ENCODE results near the gene MSI1. TPM values are rescaled to one million over a fixed set of nuclear protein-coding genes. Genes with fewer than 3 reads are reported as not detected.

MSI1 gene
- total and polyA plus RNA-seq, 2 of the 13 experiments (the other 11 are each of a cell fraction or from before 2014, with no cell fraction given), result 0.09 to 0.46 TPM

DNA sequence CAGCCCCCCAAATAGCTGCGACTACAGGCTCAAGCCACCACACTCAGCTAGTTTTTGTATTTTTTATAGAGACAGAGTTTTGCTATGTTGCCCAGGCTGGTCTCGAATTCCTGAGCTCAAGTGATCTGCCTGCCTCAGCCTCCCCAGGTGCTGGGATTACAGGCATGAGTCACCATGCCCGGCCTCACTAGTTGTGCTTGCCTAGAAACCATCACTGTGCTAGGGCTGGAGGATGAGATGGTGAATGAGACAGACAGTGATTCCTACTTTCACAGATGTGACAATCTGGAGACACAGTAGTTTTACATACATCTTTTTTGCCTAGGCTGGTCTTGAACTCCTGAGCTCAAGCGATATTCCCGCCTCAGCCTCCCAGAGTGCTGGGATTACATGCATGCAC, 7.5 kb upstream of the MSI1 start:
- no peaks in the 10 kb centered on the region for H3K79me2 ChIP-seq (ENCODE audit: insufficient read depth, low read length)
- no peaks in the 10 kb centered on the region for H3K36me3 ChIP-seq (replicated peaks in 1 of 2; ENCODE audit: control insufficient read depth in 1 of 2, insufficient read depth in 2 of 2, low read length in 2 of 2)
- no peak overlapping the region for H2AFZ ChIP-seq (ENCODE audit: low read length)
- H3K27ac ChIP-seq (ENCODE audit: extremely low read length, insufficient read depth, low read length), result no peak overlapping the region
- WGBS (ENCODE audit: low lambda C conversion rate), result 52% methylated on average over 5 of the region's 5 CpGs
- no TSS peak for BruUV-seq (replicated peaks)
- H3K27me3 ChIP-seq (ENCODE audit: control insufficient read depth in 1 of 2, insufficient read depth in 2 of 2, low read length in 2 of 2), result peaks cover 0 to 33% of the 10 kb centered on the region in 2 experiments; a peak in 3 of 5 replicates
- ChIA-PET POLR2A (interaction anchor here (1.7 kb wide), 1 partner anchor 11 kb away, joined by 4 read pairs; no protein-coding TSS in a partner anchor), CTCF (ENCODE audit: low intra/inter-chr PET ratio, low total read pairs) (no interaction called here)
- no peak for FAIRE-seq
- no peak overlapping the region for H3K4me3 ChIP-seq (replicated peaks in 1 of 3; ENCODE audit: insufficient read depth in 1 of 3, low read depth in 2 of 3, low read length in 3 of 3)
- no peak overlapping the region for H3K9ac ChIP-seq (ENCODE audit: insufficient read depth, low read depth, low read length)
- no peak overlapping the region for H3K4me2 ChIP-seq (ENCODE audit: low read depth, low read length)
- intact Hi-C loops (cut with micrococcal nuclease; ENCODE audit: unreplicated experiment), result no loop called here
- no peak for DNase-seq (ENCODE audit: low spot score)
- no peaks in the 10 kb centered on the region for H3K9me3 ChIP-seq (ENCODE audit: low read length)
- TF ChIP-seq FOSL2 (CRISPR knock-in tag; IDR thresholded peaks at IDR 0.05), result peak; percentile 42; the same call in 1 of the 2 replicates
- TF ChIP-seq, protein P1, sequence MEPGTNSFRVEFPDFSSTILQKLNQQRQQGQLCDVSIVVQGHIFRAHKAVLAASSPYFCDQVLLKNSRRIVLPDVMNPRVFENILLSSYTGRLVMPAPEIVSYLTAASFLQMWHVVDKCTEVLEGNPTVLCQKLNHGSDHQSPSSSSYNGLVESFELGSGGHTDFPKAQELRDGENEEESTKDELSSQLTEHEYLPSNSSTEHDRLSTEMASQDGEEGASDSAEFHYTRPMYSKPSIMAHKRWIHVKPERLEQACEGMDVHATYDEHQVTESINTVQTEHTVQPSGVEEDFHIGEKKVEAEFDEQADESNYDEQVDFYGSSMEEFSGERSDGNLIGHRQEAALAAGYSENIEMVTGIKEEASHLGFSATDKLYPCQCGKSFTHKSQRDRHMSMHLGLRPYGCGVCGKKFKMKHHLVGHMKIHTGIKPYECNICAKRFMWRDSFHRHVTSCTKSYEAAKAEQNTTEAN (CRISPR knock-in tag; conservative IDR thresholded peaks at IDR 0.05), result no peak
- TF ChIP-seq ZNF225 (CRISPR knock-in tag; IDR thresholded peaks at IDR 0.05), result no peak
- ATAC-seq, result no peak
- peaks cover 47% of the 10 kb centered on the region for H3K4me1 ChIP-seq (ENCODE audit: insufficient read depth, low read length)
- in situ Hi-C loops (cut with HindIII; ENCODE audit: extremely low pct_ligation_motif_present, low pct_unique_long_range_greater_than_20kb), result no loop called here
- no peaks in the 10 kb centered on the region for H4K20me1 ChIP-seq (ENCODE audit: insufficient read depth, low read length)

DNA sequence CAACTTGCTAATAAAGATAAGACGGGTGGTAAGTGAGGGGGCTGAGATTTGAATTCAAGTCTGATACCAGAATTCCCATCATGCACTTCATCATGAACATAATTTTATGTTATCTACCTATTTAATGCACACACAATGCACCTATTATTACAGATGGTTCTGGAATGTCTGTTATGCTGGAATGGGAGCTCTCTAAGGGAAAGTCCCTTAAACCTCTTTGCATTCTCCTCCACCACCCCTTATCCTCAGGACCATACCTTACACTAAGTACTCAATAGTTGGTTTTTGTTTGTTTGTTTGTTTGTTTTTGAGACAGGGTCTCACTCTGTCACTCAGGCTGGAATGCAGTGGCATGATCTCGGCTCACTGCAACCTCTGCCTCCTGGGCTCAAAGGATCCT, 7.0 kb upstream of the MSI1 start:
- in situ Hi-C loops (cut with HindIII; ENCODE audit: extremely low pct_ligation_motif_present, low pct_unique_long_range_greater_than_20kb) (no loop called here), intact Hi-C loops (cut with micrococcal nuclease; ENCODE audit: unreplicated experiment) (no loop called here)
- Histone ChIP-seq H3K9ac (ENCODE audit: insufficient read depth, low read depth, low read length) (no peak overlapping the region), H3K27me3 (ENCODE audit: control insufficient read depth in 1 of 2, insufficient read depth in 2 of 2, low read length in 2 of 2) (peaks cover 0 to 37% of the 10 kb centered on the region in 2 experiments; a peak in 3 of 5 replicates), H2AFZ (ENCODE audit: low read length) (no peak overlapping the region), H3K27ac (ENCODE audit: extremely low read length, insufficient read depth, low read length) (no peak overlapping the region), H3K79me2 (ENCODE audit: insufficient read depth, low read length) (no peaks in the 10 kb centered on the region), H3K9me3 (ENCODE audit: low read length) (no peaks in the 10 kb centered on the region), H3K4me2 (ENCODE audit: low read depth, low read length) (no peak overlapping the region), H3K36me3 (replicated peaks in 1 of 2; ENCODE audit: control insufficient read depth in 1 of 2, insufficient read depth in 2 of 2, low read length in 2 of 2) (no peaks in the 10 kb centered on the region), H4K20me1 (ENCODE audit: insufficient read depth, low read length) (no peaks in the 10 kb centered on the region), H3K4me1 (ENCODE audit: insufficient read depth, low read length) (peaks cover 43% of the 10 kb centered on the region), H3K4me3 (replicated peaks in 1 of 3; ENCODE audit: insufficient read depth in 1 of 3, low read depth in 2 of 3, low read length in 3 of 3) (no peak overlapping the region)
- CTCF ChIA-PET (ENCODE audit: low intra/inter-chr PET ratio, low total read pairs), result no interaction called here
- no peak for ATAC-seq
- no peak for DNase-seq (ENCODE audit: low spot score)
- no peak for FAIRE-seq
- 3% methylated on average over 2 of the region's 2 CpGs for WGBS (ENCODE audit: low lambda C conversion rate)
- TF ChIP-seq, protein P2, sequence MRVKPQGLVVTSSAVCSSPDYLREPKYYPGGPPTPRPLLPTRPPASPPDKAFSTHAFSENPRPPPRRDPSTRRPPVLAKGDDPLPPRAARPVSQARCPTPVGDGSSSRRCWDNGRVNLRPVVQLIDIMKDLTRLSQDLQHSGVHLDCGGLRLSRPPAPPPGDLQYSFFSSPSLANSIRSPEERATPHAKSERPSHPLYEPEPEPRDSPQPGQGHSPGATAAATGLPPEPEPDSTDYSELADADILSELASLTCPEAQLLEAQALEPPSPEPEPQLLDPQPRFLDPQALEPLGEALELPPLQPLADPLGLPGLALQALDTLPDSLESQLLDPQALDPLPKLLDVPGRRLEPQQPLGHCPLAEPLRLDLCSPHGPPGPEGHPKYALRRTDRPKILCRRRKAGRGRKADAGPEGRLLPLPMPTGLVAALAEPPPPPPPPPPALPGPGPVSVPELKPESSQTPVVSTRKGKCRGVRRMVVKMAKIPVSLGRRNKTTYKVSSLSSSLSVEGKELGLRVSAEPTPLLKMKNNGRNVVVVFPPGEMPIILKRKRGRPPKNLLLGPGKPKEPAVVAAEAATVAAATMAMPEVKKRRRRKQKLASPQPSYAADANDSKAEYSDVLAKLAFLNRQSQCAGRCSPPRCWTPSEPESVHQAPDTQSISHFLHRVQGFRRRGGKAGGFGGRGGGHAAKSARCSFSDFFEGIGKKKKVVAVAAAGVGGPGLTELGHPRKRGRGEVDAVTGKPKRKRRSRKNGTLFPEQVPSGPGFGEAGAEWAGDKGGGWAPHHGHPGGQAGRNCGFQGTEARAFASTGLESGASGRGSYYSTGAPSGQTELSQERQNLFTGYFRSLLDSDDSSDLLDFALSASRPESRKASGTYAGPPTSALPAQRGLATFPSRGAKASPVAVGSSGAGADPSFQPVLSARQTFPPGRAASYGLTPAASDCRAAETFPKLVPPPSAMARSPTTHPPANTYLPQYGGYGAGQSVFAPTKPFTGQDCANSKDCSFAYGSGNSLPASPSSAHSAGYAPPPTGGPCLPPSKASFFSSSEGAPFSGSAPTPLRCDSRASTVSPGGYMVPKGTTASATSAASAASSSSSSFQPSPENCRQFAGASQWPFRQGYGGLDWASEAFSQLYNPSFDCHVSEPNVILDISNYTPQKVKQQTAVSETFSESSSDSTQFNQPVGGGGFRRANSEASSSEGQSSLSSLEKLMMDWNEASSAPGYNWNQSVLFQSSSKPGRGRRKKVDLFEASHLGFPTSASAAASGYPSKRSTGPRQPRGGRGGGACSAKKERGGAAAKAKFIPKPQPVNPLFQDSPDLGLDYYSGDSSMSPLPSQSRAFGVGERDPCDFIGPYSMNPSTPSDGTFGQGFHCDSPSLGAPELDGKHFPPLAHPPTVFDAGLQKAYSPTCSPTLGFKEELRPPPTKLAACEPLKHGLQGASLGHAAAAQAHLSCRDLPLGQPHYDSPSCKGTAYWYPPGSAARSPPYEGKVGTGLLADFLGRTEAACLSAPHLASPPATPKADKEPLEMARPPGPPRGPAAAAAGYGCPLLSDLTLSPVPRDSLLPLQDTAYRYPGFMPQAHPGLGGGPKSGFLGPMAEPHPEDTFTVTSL (CRISPR knock-in tag; IDR thresholded peaks at IDR 0.05; ENCODE audit: borderline replicate concordance), result no peak
- no TSS peak for BruUV-seq (replicated peaks)
- POLR2A ChIA-PET, result interaction anchor here (1.7 kb wide), 1 partner anchor 10 kb away, joined by 4 read pairs; no protein-coding TSS in a partner anchor
